GM13976 (cell line): Measurements from ENCODE around the gene SULF2.

ENCODE experiments used
- DNase-seq: peaks from one replicate; pipeline ENCODE4 v3.0.0; 2012; ENCODE audit warnings: low spot score
- in situ Hi-C: fragments of 300-500 bp; cut with MboI; formaldehyde crosslinking; loops from one replicate; pipeline ENCODE4 v1.12.0; 2022; ENCODE audit warnings: low sequenced_read_pairs, mixed read lengths, inconsistent platforms; ENCODE audit not compliant: unreplicated experiment
- TF ChIP-seq, protein P1 (sequence below): IDR thresholded peaks from 2 replicates; pipeline ENCODE4 v1.5.1; 2012; ENCODE audit warnings: borderline replicate concordance, mild to moderate bottlenecking; ENCODE audit not compliant: insufficient read depth; ENCODE audit errors: extremely low read depth, missing control alignments, control extremely low read depth

Gene SULF2

DNA sequence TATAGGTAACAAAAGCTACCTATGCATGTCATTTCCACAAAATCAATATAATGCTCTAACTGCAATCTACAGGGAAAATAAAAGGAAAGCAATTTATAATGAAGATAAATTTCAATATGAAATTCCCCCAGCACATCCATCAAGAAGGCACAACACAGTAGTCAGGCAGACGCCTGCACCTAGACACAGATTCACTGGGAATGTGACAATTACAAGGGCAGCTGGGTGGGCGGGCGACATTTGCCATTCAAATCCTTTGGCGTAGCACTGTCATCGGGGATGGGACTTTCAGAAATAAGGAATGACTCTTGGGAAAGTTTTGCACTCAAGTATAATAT lies 60.4 kb downstream of the SULF2 start:
- DNase-seq = no peak
- TF ChIP-seq, protein P1, sequence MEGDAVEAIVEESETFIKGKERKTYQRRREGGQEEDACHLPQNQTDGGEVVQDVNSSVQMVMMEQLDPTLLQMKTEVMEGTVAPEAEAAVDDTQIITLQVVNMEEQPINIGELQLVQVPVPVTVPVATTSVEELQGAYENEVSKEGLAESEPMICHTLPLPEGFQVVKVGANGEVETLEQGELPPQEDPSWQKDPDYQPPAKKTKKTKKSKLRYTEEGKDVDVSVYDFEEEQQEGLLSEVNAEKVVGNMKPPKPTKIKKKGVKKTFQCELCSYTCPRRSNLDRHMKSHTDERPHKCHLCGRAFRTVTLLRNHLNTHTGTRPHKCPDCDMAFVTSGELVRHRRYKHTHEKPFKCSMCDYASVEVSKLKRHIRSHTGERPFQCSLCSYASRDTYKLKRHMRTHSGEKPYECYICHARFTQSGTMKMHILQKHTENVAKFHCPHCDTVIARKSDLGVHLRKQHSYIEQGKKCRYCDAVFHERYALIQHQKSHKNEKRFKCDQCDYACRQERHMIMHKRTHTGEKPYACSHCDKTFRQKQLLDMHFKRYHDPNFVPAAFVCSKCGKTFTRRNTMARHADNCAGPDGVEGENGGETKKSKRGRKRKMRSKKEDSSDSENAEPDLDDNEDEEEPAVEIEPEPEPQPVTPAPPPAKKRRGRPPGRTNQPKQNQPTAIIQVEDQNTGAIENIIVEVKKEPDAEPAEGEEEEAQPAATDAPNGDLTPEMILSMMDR = no peak
- in situ Hi-C loops = no loop called here

DNA sequence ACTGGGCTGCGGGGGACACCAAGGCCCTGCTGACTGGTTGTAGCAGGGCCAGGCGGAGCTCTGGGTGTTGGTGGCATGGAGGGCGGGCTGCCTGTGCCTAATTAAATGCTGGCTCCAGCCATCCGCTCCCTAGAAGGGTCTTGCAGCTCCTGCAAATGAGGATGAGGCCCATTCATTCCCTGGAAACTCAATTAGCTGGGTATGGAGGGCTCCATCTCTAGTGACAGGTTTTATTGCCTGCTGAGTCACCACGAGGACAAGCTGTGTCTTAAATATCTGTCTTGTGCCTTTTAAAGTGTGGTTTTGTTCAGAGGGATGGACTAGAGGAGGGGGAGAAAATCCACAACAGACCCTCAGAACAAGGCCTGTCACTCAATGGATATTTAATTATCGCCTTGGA lies 60.9 kb downstream of the SULF2 start:
- TF ChIP-seq, protein P1 = no peak
- in situ Hi-C loops = no loop called here
- no peak for DNase-seq

DNA sequence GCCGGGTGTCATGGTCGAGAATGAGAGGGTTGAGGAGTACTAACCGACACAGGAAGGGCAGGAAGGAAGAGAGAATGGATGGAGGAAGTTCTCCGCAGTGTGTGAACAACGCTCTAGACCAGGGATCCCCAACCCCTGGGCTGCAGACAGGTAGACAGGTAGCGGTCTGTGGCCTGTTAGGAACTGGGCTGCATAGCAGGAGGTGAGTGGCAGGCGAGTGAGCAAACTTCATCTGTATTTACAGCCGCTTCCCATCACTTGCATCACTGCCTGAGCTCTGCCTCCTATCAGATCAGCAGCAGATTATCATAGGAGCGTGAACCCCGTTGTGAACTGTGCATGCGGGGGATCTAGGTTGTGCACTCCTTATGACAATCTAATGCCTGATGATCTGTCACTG lies 62.0 kb downstream of the SULF2 start:
- no peak for DNase-seq
- TF ChIP-seq, protein P1 = no peak
- in situ Hi-C loops = no loop called here

DNA sequence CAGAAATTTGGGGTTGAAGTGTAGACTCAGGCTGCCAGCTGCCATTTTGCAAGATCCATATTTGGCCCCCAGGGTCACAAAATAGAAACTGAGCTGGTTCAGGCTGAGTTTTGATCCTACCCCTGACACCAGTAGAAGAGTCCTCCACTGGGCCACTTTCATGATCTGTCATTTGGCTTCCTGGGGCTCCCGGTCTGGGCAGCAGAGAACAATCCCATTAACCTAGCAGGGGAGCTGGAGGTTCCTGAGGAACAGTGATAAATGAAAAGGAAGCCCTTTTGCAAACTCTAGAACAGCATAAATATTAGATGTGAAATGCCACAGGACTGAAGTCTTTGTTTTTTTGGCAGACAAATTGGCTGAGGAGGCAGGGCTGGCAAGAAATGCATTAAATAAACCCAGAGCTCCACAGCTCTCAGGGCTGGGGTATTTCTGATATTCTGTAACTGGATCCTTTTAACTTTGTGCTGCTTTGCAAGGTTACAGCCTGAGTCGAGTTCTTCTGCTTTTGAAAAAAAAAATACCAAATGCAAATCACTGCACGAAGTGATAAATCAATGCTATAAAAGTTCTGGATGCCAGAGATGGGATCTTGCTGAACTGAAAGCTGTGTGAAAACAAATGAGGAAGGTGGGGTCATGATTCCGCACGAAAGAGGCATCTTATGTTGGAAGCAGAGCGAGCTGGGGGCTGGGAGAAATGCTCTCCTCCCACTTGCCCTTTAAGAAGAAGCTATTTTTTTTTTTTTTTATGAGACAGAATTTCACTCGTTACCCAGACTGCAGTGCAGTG lies 64.4 kb downstream of the SULF2 start:
- TF ChIP-seq, protein P1 = no peak
- in situ Hi-C loops = no loop called here
- no peak for DNase-seq

DNA sequence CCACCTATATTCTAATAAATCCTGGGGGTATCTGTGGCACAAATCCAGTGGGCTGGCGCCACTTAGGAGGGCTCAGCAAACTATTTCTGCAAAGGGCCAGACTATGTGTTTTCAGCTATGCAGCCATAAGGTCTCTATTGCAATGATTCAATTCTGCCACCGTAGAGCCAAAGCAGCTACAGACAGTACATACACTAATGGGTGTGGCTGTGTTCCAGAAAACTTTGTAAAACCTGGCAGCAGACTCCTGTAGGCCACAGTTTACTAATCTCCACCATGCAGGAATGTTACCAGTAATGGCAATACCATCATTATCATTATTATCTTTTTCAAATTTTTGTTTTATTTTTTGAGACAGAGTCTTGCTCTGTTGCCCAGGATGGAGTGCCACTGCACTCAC lies 65.7 kb downstream of the SULF2 start:
- DNase-seq = no peak
- TF ChIP-seq, protein P1 = no peak
- in situ Hi-C loops = no loop called here

DNA sequence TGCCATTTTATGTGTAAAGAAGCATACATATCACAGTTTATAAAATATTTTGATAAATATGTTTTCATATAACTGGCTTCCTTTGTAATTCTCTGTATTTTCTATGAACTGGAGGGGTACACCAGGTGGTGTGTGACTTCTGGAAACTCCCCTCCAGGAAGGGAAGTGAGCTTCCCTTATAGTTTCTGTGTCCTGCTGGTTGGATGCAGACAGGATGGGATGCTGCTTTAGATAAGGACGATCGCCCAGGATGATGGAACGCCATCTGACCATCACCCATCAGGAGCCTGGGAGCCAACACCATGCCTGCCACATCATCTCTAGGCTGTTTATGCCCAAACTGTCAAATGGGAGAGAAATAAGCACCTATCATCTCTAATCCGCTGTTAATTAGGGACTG lies 66.1 kb downstream of the SULF2 start:
- TF ChIP-seq, protein P1 = no peak
- DNase-seq = no peak
- in situ Hi-C loops = no loop called here
